ENCODE results near the gene BZW2.

DNA sequence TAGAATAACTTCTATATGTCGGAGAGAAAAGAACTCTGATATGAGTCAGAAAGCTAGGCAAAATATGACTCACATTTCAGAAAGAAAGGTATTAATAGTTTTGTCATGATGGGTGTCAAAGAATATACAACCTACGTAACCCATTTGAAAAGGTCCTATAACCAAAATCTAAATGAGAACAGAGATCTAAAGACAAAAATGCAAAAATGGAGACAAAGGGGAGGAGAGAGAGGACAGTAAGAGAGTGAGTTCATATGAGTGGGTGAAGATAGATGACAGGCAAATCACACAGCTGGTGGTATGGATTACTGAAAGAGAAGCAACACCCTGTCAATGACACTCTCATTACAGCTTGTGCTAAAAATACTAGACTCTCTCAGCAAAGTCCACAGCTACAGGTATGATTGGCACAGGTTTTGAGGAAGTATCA is 26.0 kb upstream of the BZW2 start:
- TF ChIP-seq, protein P1, sequence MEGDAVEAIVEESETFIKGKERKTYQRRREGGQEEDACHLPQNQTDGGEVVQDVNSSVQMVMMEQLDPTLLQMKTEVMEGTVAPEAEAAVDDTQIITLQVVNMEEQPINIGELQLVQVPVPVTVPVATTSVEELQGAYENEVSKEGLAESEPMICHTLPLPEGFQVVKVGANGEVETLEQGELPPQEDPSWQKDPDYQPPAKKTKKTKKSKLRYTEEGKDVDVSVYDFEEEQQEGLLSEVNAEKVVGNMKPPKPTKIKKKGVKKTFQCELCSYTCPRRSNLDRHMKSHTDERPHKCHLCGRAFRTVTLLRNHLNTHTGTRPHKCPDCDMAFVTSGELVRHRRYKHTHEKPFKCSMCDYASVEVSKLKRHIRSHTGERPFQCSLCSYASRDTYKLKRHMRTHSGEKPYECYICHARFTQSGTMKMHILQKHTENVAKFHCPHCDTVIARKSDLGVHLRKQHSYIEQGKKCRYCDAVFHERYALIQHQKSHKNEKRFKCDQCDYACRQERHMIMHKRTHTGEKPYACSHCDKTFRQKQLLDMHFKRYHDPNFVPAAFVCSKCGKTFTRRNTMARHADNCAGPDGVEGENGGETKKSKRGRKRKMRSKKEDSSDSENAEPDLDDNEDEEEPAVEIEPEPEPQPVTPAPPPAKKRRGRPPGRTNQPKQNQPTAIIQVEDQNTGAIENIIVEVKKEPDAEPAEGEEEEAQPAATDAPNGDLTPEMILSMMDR (IDR thresholded peaks at IDR 0.05): no peak
- TF ChIP-seq POLR2A (IDR thresholded peaks at IDR 0.05): no peak
- no peak for TF ChIP-seq EP300 (IDR thresholded peaks at IDR 0.05)

Measured in stomach (tissue), 4 donors.